ENCODE data around the gene TLE7. TPM values are rescaled to one million over a fixed set of nuclear protein-coding genes. Genes with fewer than 3 reads are reported as not detected.

Gene TLE7
- total and polyA plus RNA-seq, 2 of the 4 experiments (the other 2 are of a cell fraction) = not detected

GRCh38 chr16:71460236-71460635, 18.4 kb upstream of the TLE7 start:
- ChIA-PET CTCF (interaction anchor here (0.7 to 1.4 kb wide), 3 partner anchors 34 to 39 kb away, joined by 3 to 5 read pairs (median 3); no protein-coding TSS in a partner anchor), POLR2A (ENCODE audit: unreplicated experiment) (interaction anchor here (0.6 kb wide), 1 partner anchor 786 kb away, joined by 3 read pairs; no protein-coding TSS in a partner anchor)
- Histone ChIP-seq H2BK120ac (ENCODE audit: low read depth, low read length) (peak overlapping the region; percentile 69; the same call in 1 of the 2 replicates), H3K14ac (replicated peaks; ENCODE audit: low read depth, low read length) (peak overlapping the region; percentile 49; the same call in 1 of the 2 replicates), H3K9me1 (ENCODE audit: insufficient read depth, low read length) (0 out of 2 replicates have a peak, but pooled peaks cover 3% of the 10 kb centered on the region), H2BK20ac (ENCODE audit: low read depth, low read length) (peak overlapping the region; percentile 85; the same call in 1 of the 2 replicates), H4K20me1 (ENCODE audit: insufficient read depth, low read length) (peaks cover 4% of the 10 kb centered on the region; the same call in 1 of the 2 replicates), H3K23ac (ENCODE audit: low read depth, low read length) (no peak overlapping the region), H3K4me2 (ENCODE audit: low read depth, low read length) (peak overlapping the region; percentile 83; the same call in 1 of the 2 replicates), H3K56ac (ENCODE audit: extremely low read depth, insufficient read depth, low read length) (peak overlapping the region; percentile 42; the same call in 1 of the 2 replicates), H3K9me3 (ENCODE audit: control insufficient read depth, insufficient read depth, low read length) (no peaks in the 10 kb centered on the region), H3K18ac (ENCODE audit: low read depth, low read length) (peak overlapping the region; percentile 48; the same call in 1 of the 2 replicates), H3K27me3 (ENCODE audit: control insufficient read depth, insufficient read depth, low read length) (no peaks in the 10 kb centered on the region), H3K27ac (ENCODE audit: insufficient read depth, low read length) (peak overlapping the region; percentile 56), H3K9ac (ENCODE audit: low read depth, low read length) (no peak overlapping the region), H3K4ac (ENCODE audit: low read depth, low read length) (peak overlapping the region; percentile 87), H2BK5ac (ENCODE audit: low read depth, low read length, poor library complexity, severe bottlenecking) (peak overlapping the region; percentile 92), H3K4me3 (ENCODE audit: insufficient read depth, low read depth, low read length) (peak overlapping the region; percentile 11; the same call in 1 of the 2 replicates), H2BK15ac (ENCODE audit: low read depth, low read length) (peak overlapping the region; percentile 27; the same call in 2 of the 3 replicates), H3K4me1 (ENCODE audit: control insufficient read depth, insufficient read depth, low read length) (peaks cover 6% of the 10 kb centered on the region), H4K8ac (ENCODE audit: low read depth in 2 of 2, low read length in 2 of 2) (peak overlapping the region in 1 of 2 experiments; percentile 79; a peak in 2 of 4 replicates), H3K79me1 (ENCODE audit: low read depth in 1 of 2, low read length in 2 of 2) (peaks cover 16 to 50% of the 10 kb centered on the region in 2 experiments), H4K91ac (ENCODE audit: insufficient read depth, low read depth, low read length) (no peak overlapping the region), H2AK9ac (replicated peaks; ENCODE audit: low read depth, low read length, poor library complexity) (peak overlapping the region; percentile 31), H2AK5ac (ENCODE audit: low read depth, low read length) (peak overlapping the region; percentile 77; the same call in 1 of the 2 replicates), H3K36me3 (ENCODE audit: control insufficient read depth, insufficient read depth, low read length) (peaks cover 15% of the 10 kb centered on the region), H2AFZ (replicated peaks; ENCODE audit: low read length, poor library complexity) (no peak overlapping the region), H4K5ac (ENCODE audit: low read depth, low read length) (no peak overlapping the region)
- peak; percentile 88 for DNase-seq
- intact Hi-C loops (cut with micrococcal nuclease) = no loop called here
- in situ Hi-C loops (cut with MboI; ENCODE audit: low sequenced_read_pairs) = no loop called here
- no peak for TF ChIP-seq USF2 (IDR thresholded peaks at IDR 0.05; ENCODE audit: low read depth, low read length)
- TF ChIP-seq CEBPB (IDR thresholded peaks at IDR 0.05; ENCODE audit: low read depth, low read length) = peak; percentile 83
- peak; percentile 58 for ATAC-seq (ENCODE audit: low read depth)
- BruUV-seq (replicated peaks) = no TSS peak
- WGBS, 2 experiments (ENCODE audit: extremely low coverage in 2 of 2, insufficient read length in 1 of 2) = no CpG with 5 or more reads among the region's 4 CpGs
- dilution Hi-C loops (cut with HindIII; ENCODE audit: low sequenced_read_pairs, unreplicated experiment) = no loop called here
